K562 (cell line): Measurements from ENCODE around the gene ATP6V0D1. TPM values are rescaled to one million over a fixed set of nuclear protein-coding genes. Genes with fewer than 3 reads are reported as not detected.

Experiments used
- BCOR ChIP-seq: fragments of 450-650 bp; IDR thresholded peaks from 2 replicates; pipeline ENCODE4 v1.6.1; 2016
- MAX ChIP-seq: sonication (generic); formaldehyde crosslinking; IDR thresholded peaks from 2 replicates; pipeline ENCODE4 v1.9.0; 2022; ENCODE audit warnings: mild to moderate bottlenecking, missing genetic modification reagents
- MAZ ChIP-seq, 2 experiments: fragments of 450-650 bp in 1 of 2; sonication (generic) in 1 of 2; formaldehyde crosslinking; IDR thresholded peaks in 1 of 2; conservative IDR thresholded peaks in 1 of 2; 2 replicates each; pipeline versions ENCODE4 v1.4.0 to v1.5.0; 2020; ENCODE audit warnings: mild to moderate bottlenecking in 1 of 2, missing genetic modification reagents in 1 of 2
- TAF1 ChIP-seq: IDR thresholded peaks from 2 replicates; pipeline ENCODE4 v1.6.1; 2011; ENCODE audit warnings: mild to moderate bottlenecking, low read length, moderate library complexity; ENCODE audit not compliant: insufficient read depth, control insufficient read depth, severe bottlenecking; ENCODE audit errors: extremely low read depth
- TBP ChIP-seq: optimal IDR thresholded peaks from 2 replicates; pipeline ENCODE3; 2011; ENCODE audit warnings: low read depth, low read length, improper control_type of control experiment
- ZFX ChIP-seq: sonication (generic); formaldehyde crosslinking; IDR thresholded peaks from 2 replicates; pipeline ENCODE4 v1.8.0; 2022; ENCODE audit warnings: mild to moderate bottlenecking, missing genetic modification reagents, moderate library complexity
- ZNF318 ChIP-seq, 2 experiments: fragments of 450-650 bp; IDR thresholded peaks; 2 replicates each; pipeline ENCODE4 v1.6.1; 2016; ENCODE audit warnings: mild to moderate bottlenecking in 2 of 2, borderline replicate concordance in 1 of 2, low read depth in 1 of 2, moderate library complexity in 1 of 2
- polyA plus RNA-seq, 8 experiments: library from polyadenylated mRNA; depleted of rRNA in 4 of 8; stranded (reverse) in 5 of 8; unstranded in 3 of 8; fragments of >200 nt; fragmentation: Nextera tagmentation in 2 of 8; fragmentation: Illumina TruSeq in 1 of 8; extraction: Ambion mirVana in 2 of 8; extraction: Trizol in 1 of 8; gene quantifications; 2 replicates each; pipeline versions ENCODE4 v1.2.1 to v1.2.3, GENCODE V29; 2011 to 2014; ENCODE audit warnings: inconsistent platforms in 1 of 8, missing spikeins in 1 of 8
- total RNA-seq, 7 experiments: library from RNA; depleted of rRNA in 6 of 7; stranded (reverse); fragments of >200 nt in 6 of 7; fragmentation: Illumina TruSeq in 2 of 7; extraction: Trizol in 2 of 7; gene quantifications; 2 replicates each; pipeline versions ENCODE4 v1.2.1 to v1.2.3, GENCODE V29; 2011 to 2021; ENCODE audit warnings: low replicate concordance in 1 of 7
- TF ChIP-seq, protein P1 (sequence below): fragments of 250-450 bp; sonication (Bioruptor Pico); IDR thresholded peaks from 2 replicates; pipeline ENCODE4 v1.5.1; 2021; ENCODE audit warnings: mild to moderate bottlenecking
- TF ChIP-seq, protein P2 (sequence below): sonication (generic); formaldehyde crosslinking; IDR thresholded peaks from 2 replicates; pipeline ENCODE4 v1.8.0; 2022; ENCODE audit warnings: mild to moderate bottlenecking, missing genetic modification reagents

Gene ATP6V0D1
- total and polyA plus RNA-seq, 9 of the 15 experiments (the other 6 are each of a cell fraction or from before 2014, with no cell fraction given): 23.2 to 69.7 (median 45.6) TPM

DNA sequence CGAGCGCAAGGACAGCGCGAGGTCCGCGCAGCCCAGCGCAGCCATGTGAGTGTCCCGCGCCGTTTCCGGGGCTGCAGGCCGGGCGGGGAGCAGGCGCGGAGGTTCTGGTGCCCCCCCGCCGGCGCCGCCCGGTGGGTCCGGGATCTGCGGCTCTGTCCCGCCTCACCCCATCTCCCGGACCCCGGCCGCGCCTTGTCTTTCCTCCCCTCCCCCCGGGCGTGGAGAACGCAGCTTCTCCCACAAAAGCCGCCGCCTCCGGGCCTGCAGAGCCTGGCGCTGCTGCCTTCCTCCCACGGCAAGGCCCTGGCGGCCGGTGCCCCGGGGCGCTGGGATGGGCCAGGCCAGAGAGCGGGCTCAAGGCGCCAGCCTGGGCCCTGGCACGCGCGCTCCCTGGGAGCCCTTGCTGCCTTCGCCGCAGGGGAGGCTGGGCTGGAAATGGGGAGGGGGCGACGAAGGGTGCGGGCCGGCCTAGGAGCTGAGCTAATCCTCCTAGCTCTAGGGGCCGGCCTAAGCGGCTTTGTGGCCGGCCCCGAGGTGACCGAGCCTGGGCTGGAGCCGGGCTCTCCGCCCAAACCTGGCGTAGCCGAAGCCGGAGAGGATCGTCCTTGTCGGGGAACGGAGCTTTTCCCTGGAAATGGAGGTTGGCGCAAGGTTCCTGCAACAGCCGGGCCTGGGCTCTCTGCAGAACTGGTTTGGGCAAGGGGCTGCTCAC lies 48.1 kb upstream of the ATP6V0D1 start (continued):
- no peak for TF ChIP-seq ZNF318 (IDR thresholded peaks at IDR 0.05; ENCODE audit: borderline replicate concordance in 1 of 2, low read depth in 1 of 2)
- peak in 1 of 2 experiments; percentile 61; a peak in 2 of 4 replicates for TF ChIP-seq MAZ (CRISPR knock-in tag; conservative IDR thresholded peaks at IDR 0.05 in 1 of 2, IDR thresholded peaks at IDR 0.05 in 1 of 2)
- peak; percentile 12 for TF ChIP-seq MAX (CRISPR knock-in tag)
- peak; percentile 10 for TF ChIP-seq TBP
- TF ChIP-seq, protein P1, sequence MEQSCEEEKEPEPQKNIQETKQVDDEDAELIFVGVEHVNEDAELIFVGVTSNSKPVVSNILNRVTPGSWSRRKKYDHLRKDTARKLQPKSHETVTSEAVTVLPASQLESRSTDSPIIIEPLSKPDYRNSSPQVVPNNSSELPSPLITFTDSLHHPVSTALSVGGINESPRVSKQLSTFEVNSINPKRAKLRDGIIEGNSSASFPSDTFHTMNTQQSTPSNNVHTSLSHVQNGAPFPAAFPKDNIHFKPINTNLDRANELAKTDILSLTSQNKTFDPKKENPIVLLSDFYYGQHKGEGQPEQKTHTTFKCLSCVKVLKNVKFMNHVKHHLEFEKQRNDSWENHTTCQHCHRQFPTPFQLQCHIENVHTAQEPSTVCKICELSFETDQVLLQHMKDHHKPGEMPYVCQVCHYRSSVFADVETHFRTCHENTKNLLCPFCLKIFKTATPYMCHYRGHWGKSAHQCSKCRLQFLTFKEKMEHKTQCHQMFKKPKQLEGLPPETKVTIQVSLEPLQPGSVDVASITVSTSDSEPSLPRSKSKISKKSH (CRISPR knock-in tag): no peak
- TF ChIP-seq ZFX (CRISPR knock-in tag): peak; percentile 89
- TF ChIP-seq BCOR: no peak
- peak; percentile 2 for TF ChIP-seq TAF1
- TF ChIP-seq, protein P2, sequence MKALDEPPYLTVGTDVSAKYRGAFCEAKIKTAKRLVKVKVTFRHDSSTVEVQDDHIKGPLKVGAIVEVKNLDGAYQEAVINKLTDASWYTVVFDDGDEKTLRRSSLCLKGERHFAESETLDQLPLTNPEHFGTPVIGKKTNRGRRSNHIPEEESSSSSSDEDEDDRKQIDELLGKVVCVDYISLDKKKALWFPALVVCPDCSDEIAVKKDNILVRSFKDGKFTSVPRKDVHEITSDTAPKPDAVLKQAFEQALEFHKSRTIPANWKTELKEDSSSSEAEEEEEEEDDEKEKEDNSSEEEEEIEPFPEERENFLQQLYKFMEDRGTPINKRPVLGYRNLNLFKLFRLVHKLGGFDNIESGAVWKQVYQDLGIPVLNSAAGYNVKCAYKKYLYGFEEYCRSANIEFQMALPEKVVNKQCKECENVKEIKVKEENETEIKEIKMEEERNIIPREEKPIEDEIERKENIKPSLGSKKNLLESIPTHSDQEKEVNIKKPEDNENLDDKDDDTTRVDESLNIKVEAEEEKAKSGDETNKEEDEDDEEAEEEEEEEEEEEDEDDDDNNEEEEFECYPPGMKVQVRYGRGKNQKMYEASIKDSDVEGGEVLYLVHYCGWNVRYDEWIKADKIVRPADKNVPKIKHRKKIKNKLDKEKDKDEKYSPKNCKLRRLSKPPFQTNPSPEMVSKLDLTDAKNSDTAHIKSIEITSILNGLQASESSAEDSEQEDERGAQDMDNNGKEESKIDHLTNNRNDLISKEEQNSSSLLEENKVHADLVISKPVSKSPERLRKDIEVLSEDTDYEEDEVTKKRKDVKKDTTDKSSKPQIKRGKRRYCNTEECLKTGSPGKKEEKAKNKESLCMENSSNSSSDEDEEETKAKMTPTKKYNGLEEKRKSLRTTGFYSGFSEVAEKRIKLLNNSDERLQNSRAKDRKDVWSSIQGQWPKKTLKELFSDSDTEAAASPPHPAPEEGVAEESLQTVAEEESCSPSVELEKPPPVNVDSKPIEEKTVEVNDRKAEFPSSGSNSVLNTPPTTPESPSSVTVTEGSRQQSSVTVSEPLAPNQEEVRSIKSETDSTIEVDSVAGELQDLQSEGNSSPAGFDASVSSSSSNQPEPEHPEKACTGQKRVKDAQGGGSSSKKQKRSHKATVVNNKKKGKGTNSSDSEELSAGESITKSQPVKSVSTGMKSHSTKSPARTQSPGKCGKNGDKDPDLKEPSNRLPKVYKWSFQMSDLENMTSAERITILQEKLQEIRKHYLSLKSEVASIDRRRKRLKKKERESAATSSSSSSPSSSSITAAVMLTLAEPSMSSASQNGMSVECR (CRISPR knock-in tag): peak; percentile 80; the same call in 1 of the 2 replicates
